Stimulated activated CD8-positive, alpha-beta memory T cell treated with anti-CD3 and anti-CD28 coated beads, Interleukin-15, amount 100 ng/mL, for 1 hour (primary cell): ENCODE results near the gene VSTM5.
"Not testable (repeated sequence)": the region's sequence is repeated elsewhere in the genome, so short reads cannot be mapped to it uniquely, and the experiment has no call there.

Experiments
- DNase-seq: peaks from one replicate; pipeline ENCODE4 v3.0.0-alpha.2; 2020; ENCODE audit warnings: low read depth

VSTM5 gene, protein sequence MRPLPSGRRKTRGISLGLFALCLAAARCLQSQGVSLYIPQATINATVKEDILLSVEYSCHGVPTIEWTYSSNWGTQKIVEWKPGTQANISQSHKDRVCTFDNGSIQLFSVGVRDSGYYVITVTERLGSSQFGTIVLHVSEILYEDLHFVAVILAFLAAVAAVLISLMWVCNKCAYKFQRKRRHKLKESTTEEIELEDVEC

DNA sequence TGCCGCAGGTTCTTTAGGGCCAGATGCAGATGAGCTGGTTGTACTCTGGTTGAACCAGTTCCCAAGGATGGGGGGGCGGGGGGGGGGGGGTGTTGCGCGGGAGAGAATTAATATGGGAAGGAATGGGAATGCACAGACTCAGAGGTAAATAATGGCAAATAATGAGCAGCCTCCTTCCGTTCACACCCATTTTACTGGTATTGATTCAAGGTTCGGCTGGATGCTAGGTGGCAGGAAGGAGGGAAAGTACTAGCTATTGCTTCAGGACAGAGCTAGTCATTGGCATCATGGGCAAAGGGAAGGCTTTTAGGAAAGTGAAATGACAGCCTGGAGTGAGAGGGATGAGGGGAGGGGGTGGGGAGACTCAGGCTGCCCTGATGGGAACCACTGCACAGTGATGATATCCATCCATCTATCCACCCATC, at the start of gene VSTM5:
Gene VSTM5 (minus strand): TSS at position 25 of the 425 bp plus-strand sequence. CDS start 116 bp downstream, outside the sequence.
- DNase-seq, result no peak

DNA sequence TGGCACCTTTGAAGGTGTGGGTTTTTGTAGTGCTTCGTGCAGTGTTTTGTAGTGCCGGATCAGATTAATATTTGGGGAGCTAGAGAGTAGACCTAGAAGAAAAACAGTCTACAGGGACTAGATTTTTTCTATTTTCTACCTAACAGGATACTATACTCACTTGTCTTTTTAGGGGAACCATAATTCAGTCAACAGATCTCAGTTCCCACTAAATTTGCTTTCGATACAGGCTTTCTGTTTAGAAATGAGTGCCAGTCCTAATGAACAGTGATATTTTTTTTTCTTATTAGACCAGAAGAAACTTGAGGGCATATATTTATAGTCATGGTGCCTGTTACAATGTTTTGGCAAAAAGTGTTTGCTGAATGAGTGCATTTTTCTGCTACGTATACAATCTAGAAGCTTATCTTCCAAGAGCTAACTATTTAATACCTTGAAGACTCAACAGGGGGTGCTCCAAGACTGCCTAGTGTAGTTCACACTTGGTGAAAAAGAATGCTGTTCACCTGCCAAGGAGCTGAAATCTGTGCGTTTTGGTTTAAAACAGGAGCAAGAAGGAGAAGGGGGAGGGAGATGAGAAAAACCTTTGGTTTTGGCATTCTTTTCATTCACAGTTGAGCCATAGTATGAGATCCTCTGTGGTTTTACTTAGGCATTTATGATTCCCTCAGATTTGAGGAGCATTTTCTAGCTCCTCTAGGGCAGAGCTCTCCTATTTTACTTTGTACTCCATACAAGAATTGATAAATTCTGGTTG, 44.9 kb upstream of the VSTM5 start:
- DNase-seq, result no peak

DNA sequence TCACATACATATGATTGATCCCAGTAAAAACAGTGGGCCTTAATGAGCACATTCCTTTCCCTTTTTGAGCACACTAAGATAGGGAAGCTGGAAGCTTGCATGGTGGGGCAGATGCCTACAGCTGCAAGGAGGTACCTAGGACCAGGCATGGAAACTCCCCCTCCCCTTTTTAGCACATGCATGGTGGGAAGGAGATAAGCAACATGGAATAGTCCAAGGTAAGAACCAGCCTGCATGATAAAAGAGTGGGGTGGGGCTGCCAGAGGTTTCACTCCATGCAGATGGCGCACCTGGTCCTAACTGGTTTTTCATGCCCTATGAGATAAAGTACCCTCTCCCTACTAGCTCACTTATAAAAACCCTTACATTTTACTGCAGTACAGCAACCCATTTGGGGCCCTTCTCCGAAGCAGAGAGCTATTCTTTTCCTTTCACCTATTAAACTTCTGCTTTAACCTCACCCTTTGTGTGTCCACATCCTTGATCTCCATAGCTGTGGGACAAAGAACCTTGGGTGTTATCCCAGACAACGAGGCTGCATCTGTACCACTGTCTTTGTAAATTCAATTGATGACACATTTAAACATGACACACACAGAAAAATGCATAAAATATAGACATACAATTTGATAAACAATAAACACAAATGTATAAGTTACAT, 40.1 kb upstream of the VSTM5 start:
- no peak for DNase-seq

DNA sequence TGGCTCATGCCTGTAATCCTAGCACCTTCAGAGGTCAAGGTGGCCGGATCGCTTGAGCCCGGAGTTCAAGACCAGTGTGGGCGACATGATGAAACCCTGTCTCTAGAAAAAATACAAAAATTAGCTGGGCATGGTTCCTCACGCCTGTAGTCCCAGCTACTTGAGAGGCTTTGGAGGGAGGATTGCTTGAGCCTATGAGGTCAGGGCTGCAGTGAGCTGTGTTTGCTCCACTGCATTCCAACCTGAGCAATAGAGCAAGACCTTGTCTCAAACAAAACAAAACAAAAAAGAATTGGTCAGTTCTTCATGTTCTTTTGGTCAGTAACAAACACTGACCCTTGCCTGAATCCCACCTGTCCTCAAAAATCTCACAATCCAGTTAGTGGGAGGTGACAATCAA, 36.7 kb upstream of the VSTM5 start:
- DNase-seq, result no peak

DNA sequence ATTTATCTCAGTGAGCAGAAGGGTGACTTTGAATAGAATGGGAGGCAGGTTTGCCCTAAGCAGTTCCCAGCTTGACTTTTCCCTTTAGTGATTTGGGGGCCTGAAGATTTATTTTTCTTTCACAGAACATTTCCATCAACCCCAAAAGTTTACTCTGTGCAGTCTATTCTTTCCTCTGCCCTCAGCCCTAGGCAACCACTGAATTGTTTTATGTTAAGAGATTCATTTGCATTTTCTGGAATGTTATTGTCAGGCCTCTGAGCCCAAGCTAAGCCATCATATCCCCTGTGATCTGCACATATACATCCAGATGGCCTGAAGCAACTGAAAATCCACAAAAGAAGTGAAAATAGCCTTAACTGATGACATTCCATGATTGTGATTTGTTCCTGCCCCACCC, 28.7 kb upstream of the VSTM5 start:
- not testable (repeated sequence) for DNase-seq

DNA sequence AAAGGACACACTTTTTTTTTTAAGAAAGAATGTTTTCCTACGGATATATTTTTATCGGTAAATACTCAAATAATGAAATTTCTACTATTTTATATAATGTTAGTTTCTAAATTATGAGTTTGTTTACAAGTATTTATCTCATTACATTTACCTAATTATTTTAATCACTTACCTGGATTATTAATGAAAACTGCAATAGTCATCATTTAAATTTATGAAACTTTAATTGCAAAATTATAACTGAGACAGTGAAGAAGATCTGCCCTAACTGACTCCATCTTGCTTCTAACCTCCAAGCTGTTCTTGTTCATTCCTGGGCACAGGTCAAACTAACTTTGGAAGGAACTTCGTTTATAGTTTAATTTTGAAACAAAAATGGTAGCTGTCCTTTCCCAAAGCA, 25.2 kb upstream of the VSTM5 start:
- no peak for DNase-seq

DNA sequence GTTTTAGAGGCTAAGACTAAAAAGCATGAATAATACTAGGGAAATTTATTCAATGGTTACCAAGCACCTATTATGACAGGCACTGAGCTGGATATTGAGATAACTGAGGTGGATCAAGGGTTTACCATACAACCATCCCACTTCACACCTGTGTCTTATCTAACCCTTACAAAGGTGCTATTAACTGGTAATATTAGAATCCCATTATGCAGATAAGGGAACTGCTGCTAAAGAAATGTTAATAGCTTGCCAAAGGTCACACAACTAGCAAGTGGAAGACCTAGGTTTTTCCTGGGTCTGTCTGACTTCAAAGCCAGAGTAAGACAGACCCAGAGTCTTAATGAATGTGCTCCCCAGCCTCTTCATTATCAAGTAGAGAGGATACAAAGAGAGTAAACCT, 21.1 kb upstream of the VSTM5 start:
- no peak for DNase-seq

DNA sequence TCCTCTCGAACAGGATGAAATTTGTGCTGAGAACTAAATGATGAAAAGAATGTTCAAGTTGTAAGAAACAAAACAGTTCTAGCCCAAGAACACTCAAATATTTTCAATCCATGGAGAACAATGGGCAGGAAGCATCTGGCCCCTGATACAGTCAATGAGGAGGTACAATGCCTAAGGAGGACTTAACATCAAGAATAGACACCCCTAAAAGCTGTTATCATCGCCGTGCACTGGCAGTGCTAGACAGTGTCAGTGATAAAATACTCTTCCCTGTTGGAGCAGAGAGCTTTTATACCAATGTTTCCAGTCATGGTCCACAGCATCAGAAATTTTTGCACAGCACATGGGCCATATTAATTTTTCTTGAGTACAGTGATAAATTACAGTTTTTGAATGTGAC, 20.2 kb upstream of the VSTM5 start:
- DNase-seq, result no peak

DNA sequence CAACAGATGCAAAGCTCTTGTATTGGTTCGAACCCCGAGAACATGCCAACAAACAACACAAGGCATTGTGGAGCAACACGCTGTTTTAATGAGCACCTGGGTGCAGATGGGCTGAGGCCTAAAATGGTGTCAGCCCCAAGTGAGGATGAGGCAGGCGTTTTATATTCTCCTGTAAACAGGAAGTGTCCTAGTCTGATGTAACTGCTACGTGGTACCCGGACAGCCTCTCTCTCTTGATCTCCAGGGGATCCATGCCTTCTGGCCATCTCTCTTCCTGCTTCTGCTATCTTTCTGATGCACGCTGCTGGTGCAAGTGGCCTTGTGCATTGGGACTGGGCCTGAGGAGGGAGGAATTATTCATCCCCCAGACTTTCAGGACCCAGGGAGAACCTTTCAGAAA, 19.4 kb upstream of the VSTM5 start:
- no peak for DNase-seq

DNA sequence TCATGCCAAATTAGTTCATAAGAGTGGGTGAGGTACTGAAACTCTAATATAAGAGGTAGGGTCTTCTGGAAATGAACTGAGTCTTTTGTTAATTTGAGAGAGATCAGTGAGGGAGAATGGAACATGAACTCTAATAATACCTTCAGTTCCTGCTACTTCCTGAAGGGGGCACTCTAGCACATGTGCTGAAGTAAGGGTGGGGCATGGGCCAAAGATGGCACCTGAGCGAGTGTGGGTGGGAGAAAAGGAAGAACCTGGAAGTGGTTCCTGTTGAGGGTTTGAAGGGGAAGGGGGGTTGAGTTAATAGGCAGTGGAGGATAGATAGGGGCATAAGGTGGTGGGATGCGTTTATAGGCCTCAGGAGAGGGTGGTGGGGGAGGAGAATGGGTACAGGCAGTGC, 18.0 kb upstream of the VSTM5 start:
- not testable (repeated sequence) for DNase-seq

DNA sequence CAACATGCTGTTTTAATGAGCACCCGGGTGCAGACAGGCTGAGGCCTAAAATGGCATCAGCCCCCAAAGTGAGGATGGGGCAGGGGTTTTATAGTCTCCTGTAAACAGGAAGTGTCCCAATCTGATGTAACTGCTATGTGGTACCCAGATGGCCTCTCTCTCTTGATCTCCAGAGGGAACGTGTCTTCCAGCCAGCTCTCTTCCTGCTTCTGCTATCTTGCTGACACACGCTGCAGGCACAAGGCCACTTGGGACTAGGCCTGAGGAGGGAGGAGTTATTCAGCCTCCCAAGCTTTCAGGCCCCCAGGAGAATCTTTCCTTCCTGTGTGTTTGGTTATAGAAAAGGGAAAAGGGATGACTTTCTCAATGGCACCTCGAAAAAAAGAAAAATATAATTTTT, 11.4 kb upstream of the VSTM5 start:
- DNase-seq, result no peak

DNA sequence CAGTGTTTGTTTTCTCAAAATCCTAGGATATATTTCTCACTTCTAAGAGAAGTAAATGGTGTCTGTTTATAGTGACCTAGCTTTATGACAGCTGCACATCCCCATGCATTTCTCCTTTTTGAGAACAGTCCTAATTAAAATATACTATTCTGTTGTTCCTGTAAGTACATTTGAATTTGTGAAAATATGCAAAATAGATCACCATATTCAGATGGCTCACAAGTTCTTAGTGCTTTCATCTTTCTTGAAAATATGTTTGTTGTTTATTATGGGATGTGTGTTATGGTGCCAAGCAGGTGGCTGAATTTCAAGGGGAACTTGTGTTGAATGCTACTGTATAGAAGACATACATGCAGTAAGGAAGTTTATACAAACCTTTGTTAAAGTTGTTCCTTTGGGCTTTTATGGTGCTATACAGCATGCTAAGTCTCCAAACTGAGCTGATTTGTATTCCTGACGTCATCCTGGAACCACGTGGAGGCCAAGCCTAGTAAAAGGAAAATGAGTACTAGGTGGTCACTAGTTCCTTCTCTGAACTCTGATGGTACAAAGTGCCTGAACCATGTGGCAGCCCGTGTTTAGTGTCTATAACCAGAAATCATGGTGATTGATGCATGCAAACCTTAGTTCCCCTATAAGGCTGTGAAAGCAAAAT, 7.8 kb upstream of the VSTM5 start:
- DNase-seq, result no peak

DNA sequence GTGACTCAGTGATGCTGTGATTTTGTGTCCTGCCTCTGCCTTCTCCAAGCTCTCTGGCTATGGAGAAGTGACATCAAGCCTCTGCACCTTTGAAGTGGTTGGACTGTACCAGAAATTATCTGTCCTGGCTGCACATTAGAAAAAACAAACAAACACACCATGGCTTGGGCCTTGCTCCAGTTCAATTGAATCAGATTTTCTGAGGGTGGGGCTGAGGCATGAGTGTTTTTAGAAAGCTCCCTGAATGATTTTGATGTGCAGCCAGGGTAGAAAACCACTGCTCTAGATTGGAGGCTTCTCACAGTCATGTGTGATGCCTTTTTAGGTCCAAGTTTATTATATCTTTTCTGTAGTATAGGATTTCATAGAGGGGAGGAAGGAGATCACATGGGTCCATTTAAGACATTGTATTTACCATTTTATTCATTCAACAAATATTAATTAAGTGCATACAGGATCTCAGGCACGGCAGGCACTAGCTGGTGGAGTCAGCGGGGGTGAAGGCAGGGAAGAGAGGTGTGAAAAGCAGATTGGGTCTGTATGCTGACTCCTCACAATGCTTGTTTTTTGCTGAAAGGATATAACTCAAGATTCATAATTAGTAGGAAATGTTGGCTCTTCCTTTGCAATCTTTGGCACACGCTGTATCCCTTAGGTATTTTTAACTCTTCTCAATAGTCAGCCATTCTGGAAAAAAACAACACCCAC, 7.1 kb upstream of the VSTM5 start:
- no peak for DNase-seq

DNA sequence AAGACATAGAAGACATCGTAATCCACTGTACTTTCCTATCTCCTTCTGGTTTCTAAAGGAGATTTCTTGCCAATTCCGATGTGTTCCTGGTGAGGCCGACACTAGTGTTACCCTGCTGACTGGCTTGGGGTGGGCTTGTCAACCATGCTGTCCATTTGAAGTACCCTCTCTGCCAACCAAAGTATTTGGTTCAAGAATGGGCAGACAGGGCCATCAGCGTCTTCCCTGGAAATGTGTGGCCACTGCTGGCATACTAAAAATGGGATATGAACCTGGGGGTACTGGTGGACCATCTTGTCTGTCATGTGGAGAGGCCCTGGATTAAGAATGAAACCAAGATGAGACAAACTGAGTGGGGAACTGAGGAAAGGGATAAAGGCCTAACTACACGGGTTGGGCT, 1.8 kb upstream of the VSTM5 start:
- DNase-seq, result no peak

DNA sequence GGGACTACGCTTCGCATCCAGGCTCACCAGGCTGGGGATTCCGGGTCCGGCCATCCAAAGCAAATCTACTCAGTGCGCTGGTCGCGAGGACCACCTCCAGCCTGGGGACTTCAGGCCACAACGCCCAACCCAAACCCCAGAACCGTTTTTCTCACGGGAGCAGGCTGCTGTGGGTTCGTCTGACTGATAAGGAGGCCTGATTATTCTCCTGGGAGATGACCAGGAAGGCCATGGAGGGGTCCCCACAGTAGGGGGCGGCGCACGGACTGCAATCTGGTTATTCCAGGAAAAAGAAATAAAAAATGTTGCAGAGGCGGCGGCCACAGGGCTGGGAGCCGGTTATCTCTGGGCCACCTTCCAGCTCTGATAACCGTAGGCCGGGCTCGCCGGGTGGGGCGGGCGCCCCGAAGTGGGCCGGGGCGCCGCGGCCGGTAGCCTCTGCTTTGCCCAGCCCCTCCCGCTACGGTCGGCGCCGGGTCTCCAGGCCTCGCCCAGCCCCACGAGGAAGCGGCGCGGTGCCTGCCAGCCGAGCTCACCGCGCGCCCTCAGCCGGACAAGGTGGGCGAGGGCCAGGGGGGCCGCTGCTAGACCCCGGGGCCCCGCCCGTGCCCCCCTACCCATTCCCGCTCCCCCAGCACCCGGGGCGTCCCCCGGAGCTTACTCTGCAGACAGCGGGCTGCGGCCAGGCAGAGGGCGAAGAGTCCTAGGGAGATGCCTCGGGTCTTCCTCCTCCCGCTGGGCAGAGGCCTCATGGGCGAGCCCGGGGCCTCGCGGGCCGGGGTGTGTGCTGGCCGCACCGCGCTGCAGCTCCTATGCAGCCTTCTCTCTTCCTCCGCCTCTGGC, 446 bp downstream of the VSTM5 start:
- no peak for DNase-seq

DNA sequence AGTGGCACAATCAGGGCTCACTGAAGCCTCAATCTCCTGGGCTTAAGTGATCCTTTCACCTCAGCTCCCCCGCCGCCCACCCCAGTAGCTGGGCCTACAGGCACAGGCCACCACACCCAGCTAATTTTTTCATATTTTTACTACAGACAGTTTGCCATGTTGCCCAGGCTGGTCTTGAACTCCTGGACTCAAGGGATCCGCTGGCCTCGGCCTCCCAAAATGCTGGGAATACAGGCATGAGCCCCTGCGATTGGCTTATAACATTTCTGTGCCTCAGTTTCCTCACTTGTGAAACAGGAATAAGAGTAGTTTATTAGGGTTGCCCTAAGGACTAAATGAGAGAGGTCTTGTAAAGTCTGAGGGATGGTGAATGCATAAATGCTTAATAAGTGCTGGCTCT, 1.2 kb downstream of the VSTM5 start:
- DNase-seq, result no peak

DNA sequence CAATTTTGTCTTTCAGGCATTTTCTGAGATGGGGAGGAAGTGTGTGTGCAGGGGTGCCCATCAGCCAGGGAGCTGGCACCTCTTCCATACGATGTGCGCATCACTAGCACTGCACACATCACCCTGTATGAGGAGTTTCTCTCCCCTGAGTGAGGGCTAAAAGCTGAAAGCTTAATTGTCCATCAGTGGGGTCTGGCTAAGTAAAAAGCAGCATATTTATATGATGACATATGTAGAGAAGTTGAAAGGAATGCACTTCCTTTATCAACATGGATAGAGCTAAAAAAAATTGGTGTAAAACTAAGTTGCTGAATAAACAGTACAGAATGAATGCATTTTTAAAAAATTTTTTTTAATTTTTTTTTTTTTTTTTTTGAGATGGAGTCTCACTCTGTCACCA, 4.0 kb downstream of the VSTM5 start:
- DNase-seq, result no peak

DNA sequence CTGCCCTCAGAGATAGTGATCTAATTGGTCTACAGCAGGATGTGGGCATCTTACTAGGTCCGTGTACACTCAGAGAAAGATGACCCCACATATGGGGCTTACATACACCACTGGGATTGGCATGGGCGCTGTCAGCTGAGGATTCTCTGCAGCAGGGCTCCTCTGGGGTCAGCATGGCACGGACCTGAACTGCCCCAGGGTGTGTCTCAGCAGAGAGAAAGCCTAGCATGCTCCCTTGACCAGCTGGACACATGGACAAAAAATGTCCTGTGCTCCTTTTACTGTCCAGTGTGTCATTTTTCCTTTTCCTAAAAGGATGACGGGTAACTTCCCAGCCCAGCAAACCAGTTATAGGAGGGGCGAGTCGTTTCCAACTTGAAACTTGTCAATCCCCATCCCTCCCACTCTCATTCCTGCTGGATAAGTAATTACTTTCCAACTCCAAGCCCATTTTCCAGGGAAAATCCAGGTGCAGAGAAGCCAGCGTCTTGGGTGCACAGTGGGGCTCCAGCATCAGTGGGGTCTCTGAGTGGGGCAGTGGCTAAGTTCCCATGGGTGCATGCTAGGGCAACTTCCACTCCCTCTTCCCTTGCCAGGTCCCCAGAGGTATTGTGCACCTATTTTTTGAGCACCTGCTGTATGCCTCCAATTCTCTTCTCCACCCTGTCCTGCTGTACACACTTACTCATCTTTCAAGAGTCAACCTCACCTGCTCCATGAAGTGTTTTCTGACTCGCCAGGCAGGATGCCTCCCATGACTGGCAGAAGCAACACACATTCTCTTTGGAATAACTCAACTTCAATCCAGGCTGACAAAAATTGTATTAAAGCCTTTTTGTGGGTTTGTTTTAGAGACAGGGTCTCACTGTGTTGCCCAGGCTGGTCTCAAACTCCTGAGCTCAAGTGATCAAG, 5.0 kb downstream of the VSTM5 start:
- DNase-seq, result no peak

DNA sequence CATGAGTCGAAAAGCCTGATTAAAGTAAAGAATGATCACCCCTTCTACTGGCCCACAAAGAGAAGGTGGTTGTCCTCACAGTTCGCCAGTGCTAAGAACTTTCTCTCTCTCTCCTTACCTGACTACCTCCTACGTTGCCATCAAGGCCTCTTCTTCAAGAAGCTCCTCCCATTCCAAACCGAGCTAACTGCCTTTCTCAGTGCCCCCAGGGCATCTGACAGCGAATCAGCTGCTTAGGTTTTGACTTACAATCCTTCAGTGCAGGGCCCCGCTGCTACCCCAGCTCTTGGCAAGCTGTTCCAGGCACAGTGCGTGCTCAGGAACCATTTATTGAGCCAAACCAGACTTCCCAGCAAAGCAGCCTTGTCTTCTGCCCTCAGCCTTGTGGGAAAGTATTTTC, 5.8 kb downstream of the VSTM5 start:
- no peak for DNase-seq

DNA sequence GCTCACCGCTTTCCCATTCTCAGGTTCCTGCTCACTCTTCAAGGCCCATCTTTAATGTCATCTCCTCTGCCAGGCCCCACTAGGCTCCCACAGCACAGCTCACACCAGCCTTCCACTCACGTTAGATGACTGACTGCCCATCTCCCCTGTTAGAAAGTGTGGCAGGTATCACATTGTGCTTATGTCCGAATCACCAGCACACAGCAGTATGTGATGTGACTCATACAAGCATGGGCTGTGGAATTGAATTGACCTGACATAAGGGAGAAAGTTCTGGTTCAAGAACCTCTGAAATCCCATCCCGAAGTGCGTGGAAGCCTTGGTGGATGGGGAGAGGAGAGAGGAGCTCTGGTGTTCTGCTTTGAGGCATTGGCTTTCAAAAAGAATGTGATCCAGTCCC, 6.5 kb downstream of the VSTM5 start:
- DNase-seq, result no peak
